Inferior parietal cortex (tissue), 1 donor: ENCODE data around the gene BNIP5.

Experiments
- DNase-seq: peaks from one replicate; pipeline ENCODE4 v3.0.0-alpha.2; 2016; ENCODE audit errors: extremely low spot score

BNIP5 gene

DNA sequence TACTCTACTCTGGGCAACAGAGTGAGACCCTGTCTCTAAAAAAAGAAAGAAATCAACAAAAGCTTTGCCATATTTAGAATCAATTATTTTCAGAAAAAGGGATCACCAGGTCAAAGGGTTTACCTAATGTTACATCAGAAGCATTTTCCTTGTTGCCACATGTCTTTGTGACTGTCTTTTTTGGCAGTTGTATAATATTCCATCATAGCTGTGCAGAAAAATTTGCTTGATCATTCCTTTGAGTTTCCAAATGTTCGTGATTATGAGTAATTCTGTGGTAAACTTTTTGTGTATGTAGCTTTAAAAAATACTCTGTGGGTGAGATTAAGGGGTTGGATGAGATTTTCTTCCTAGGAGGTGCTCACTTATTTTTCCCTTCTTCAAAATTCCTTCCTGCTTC, 40.4 kb downstream of the BNIP5 start:
- DNase-seq, result no peak

- no peak for DNase-seq
These were observed 44.5 kb downstream of the BNIP5 start for GRCh38 chr6:36292170-36292569.

DNA sequence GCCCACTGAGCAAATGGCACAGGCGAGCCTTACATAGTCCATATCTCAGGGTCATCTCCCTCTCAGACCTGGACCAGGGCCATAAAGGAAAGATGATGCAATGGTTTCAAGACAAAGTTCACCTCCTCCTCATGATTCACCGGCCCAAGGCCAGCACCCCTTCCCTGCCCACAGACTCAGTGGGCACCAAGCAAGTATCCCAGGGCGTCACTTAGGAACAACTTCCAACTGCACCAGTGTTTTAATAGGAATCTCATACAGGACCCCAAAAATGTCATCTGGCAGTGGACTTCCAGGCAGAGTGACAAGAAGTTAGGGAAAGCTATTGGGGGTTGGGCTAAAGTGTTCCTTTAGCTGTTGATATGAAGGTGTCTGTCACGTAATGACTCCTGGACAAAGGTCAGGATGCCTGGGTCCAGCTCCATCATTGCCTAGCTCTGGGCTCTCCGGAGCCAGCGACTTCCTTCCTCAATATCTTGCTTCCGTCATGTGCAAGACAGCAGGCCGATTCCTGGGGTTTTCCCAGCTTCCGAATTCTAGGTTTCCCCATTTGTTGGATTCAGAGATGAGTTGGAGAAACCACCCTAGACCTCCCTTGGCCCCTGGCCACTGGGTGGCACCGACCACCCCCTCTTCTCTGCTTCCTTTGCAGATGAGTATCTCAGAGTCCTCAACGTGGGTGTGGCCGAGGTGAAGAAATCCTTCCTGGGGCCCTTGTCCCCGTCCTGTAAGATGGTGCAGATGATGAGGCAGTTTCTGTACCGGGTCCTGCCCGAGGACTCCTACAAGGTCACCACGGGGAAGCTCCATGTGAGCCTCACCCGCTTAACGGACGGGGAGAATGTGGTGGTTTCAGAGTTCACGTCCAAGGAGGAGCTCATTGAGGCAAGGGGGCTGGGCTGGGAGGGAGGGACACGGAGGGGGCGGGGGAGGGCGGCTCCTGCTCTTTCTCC, 45.7 kb downstream of the BNIP5 start:
- no peak for DNase-seq

- DNase-seq, result no peak
These were observed 47.3 kb downstream of the BNIP5 start for GRCh38 chr6:36289281-36289878.

- DNase-seq, result no peak
These were observed 49.8 kb downstream of the BNIP5 start for GRCh38 chr6:36286858-36287257.

- DNase-seq, result no peak
These were observed 50.9 kb downstream of the BNIP5 start for GRCh38 chr6:36285797-36286196.

- no peak for DNase-seq
These were observed 51.5 kb downstream of the BNIP5 start for GRCh38 chr6:36285187-36285671.

DNA sequence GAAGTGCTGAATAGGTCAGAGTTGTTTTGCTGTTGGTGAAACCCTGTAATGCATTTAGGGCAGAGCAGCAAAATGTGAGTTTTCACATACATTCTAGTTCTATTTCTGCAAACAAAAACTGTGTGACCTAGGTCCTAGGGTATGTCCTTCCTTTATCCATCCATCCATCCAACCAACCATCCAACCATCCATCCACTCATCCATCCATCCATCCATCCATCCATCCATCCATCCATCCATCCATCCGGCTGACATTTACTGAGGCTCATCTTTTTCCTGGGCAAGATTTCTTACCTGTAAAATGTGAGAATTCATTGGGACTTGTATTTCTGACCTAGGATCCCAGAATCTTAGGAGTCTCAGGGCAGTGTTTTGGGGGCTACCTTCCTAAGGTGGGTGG, 52.3 kb downstream of the BNIP5 start:
- DNase-seq, result no peak

- DNase-seq, result no peak
These were observed 53.1 kb downstream of the BNIP5 start for GRCh38 chr6:36283608-36284007.

DNA sequence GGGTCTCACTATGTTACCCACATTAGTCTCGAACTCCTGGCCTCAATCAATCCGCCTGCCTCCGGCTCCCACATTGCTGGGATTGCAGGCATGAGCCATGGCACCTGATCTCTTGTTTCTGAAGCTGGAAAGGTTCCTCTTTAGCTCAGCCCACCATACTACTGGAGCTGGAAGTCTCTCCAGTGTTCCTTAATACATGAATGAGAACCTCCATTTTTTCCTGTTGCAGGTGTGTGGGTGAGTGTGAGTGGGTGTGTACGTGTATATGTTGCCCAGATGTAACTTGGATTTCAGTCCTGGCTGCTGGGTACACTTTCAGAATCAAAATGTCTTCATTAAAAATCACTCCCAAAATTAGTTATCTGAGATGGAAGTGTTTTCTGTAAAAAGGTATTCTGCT, 55.7 kb downstream of the BNIP5 start:
- no peak for DNase-seq

- no peak for DNase-seq
These were observed 56.2 kb downstream of the BNIP5 start for GRCh38 chr6:36280467-36280866.

GRCh38 chr6:36277946-36278470, 58.7 kb downstream of the BNIP5 start:
- DNase-seq, result no peak

- no peak for DNase-seq
These were observed 59.8 kb downstream of the BNIP5 start for GRCh38 chr6:36276581-36277536.

DNA sequence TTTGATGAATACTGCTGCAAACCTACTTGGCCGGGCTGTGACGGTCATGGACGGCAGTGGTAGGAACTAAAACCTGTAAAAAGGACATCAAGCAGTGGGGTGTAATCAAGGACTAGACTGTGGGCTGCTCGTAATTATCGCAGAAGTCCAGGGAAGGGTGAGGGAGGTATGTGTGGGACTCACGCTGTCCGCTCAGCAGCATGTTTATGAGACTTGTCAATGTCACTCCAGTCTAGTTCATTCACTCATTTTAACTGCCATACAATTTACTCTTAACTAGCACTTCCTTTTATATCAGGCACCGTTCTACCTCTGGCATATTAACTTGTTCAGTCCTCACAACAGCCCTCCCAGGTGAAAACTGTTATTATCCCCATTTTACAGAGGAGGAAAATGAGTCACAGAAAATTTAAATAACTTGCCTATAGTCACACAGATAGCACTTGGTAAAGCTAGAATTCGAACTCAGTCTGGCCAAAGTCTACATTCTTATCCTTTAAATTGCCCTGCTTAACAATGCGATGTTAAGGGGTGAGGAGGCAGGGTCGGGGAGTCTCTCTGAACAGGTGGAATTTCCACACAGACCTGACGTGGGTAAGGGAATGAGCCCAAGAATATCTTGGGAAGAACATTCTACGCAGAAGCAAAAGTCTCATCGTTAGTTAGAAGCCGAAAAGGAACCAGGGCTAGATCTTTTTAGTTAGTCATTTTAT, 62.7 kb downstream of the BNIP5 start:
- DNase-seq, result no peak

DNA sequence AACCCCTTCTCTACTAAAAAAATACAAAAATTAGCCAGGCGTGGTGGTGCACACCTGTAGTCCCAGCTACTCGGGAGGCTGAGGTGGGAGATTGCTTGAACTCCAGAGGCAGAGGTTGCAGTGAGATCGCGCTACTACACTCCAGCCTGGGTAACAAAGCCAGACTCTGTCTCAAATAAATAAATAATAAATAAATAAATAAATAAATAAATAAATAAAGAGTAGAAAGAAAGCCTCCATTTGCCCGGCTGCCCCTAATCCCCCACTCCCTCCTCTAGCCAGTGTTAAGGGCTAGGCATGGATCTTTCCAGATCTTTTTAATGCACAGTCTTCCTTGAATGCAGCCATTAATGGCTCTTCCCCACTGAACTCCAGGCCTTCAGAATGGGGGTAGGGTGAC, 63.6 kb downstream of the BNIP5 start:
- no peak for DNase-seq

GRCh38 chr6:36272234-36272633, 64.5 kb downstream of the BNIP5 start:
- DNase-seq, result no peak

DNA sequence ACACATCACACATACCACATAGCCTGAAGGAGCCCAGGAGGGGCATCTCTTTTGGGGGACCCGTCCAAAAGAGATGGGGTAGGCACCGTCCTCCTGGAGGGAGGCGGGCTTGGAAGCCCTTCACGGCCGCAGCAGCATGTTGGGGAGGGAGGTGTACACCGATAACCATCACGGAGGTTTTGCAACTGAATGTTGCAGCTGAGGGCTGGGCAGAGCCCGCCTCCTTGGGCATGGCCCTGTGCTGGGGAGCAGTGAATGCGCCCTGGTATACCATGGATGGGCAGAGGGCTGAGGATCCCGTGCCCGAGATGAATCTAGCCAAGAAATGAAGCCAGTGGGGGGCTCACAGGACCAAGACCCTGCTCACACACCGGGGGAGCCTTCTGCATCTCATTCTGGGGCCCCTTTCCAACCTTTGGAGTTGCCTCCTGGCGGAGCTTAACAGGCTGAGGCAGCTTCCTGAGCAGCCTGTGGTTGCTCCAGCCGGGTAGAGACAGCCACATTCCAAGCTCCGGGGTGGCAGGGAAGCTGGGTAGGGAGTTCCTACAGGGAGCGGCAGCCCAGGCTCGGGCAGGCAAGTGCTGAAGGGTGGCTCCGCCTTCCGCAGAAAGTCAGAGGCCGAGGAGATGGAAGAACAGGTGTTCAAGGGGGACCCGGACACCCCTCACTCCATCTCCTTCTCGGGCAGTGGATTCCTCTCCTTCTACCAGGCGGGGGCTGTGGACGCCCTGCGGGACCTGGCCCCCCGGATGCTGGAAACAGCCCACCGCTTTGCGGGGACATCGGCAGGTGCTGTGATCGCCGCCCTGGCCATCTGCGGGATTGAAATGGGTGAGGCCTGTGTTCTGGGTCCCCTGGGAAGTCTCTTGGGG, 66.6 kb downstream of the BNIP5 start, which contains the start of gene PNPLA1:
Gene PNPLA1, plus strand, starts transcription at position 227 of the 872 bp plus-strand sequence. Its CDS starts 400 bp downstream, at position 627.
- no peak for DNase-seq

- DNase-seq, result no peak
These were observed 68.0 kb downstream of the BNIP5 start for GRCh38 chr6:36268478-36269275.
